Endodermal cell (in vitro differentiated cells): ENCODE measurements around the gene SLC22A2. TPM values are rescaled to one million over a fixed set of nuclear protein-coding genes. Genes with fewer than 3 reads are reported as not detected.
A peak's percentile ranks its signal among the peaks of the same experiment; 100 is the strongest.

ENCODE experiments used
- DNase-seq: peaks from one replicate; pipeline ENCODE4 v3.0.0-alpha.2; 2017
- H3K27ac ChIP-seq: 2 replicates; pipeline ENCODE4 v1.5.1; 2013; ENCODE audit warnings: mild to moderate bottlenecking, low read depth, low read length, moderate library complexity
- H3K27me3 ChIP-seq: 2 replicates; pipeline ENCODE4 v1.6.1; 2013; ENCODE audit warnings: mild to moderate bottlenecking, low read length, moderate library complexity; ENCODE audit not compliant: insufficient read depth, control insufficient read depth, poor library complexity, severe bottlenecking
- H3K36me3 ChIP-seq: 2 replicates; pipeline ENCODE4 v1.7.0; 2013; ENCODE audit warnings: mild to moderate bottlenecking, low read length, moderate library complexity; ENCODE audit not compliant: control insufficient read depth, insufficient read depth
- H3K4me1 ChIP-seq: one replicate; pipeline ENCODE4 v1.7.0; 2013; ENCODE audit warnings: low read length; ENCODE audit not compliant: control insufficient read depth, insufficient read depth
- H3K4me3 ChIP-seq: 2 replicates; pipeline ENCODE4 v1.5.1; 2013; ENCODE audit warnings: mild to moderate bottlenecking, low read length, moderate library complexity
- H3K9ac ChIP-seq: 2 replicates; pipeline ENCODE4 v1.6.1; 2013; ENCODE audit warnings: mild to moderate bottlenecking, low read length, moderate library complexity; ENCODE audit not compliant: poor library complexity, severe bottlenecking; ENCODE audit errors: extremely low read depth
- H3K9me3 ChIP-seq: 2 replicates; pipeline ENCODE4 v1.6.1; 2013; ENCODE audit warnings: mild to moderate bottlenecking, low read length, moderate library complexity; ENCODE audit not compliant: control insufficient read depth
- H3K27ac Mint-ChIP-seq: 2 replicates; pipeline ENCODE4 v1.8.0; 2020; ENCODE audit warnings: mixed read lengths
- H3K27me3 Mint-ChIP-seq: 2 replicates; pipeline ENCODE4 v1.8.0; 2021; ENCODE audit warnings: mild to moderate bottlenecking, mixed read lengths; ENCODE audit not compliant: insufficient read depth
- H3K36me3 Mint-ChIP-seq: 2 replicates; pipeline ENCODE4 v1.8.0; 2020; ENCODE audit warnings: low read depth, mixed read lengths
- H3K4me1 Mint-ChIP-seq: 2 replicates; pipeline ENCODE4 v1.8.0; 2020; ENCODE audit warnings: mixed read lengths
- H3K4me3 Mint-ChIP-seq: 2 replicates; pipeline ENCODE4 v1.8.0; 2020; ENCODE audit warnings: mild to moderate bottlenecking, moderate library complexity, mixed read lengths
- H3K9me3 Mint-ChIP-seq: 2 replicates; pipeline ENCODE4 v1.8.0; 2020; ENCODE audit warnings: mild to moderate bottlenecking, mixed read lengths
- CTCF ChIP-seq: fragments of 200-600 bp; sonication (generic); conservative IDR thresholded peaks from 2 replicates; pipeline ENCODE4 v1.5.0; 2021; ENCODE audit warnings: antibody characterized with exemption, mild to moderate bottlenecking
- whole genome bisulfite sequencing, 2 experiments: methylation state at CpG; one replicate each; pipeline versions ENCODE4 v1.1.5 to v1.1.7; 2013; ENCODE audit warnings: missing lambda C conversion rate in 2 of 2, mixed read lengths in 1 of 2; ENCODE audit not compliant: insufficient coverage in 1 of 2, insufficient read length in 1 of 2; 5-methylcytosine and 5-hydroxymethylcytosine counted together
- total RNA-seq, 2 donors: library from RNA; stranded (reverse); fragmentation: NEBNext Ultra II Directional in 1 of 2; extraction: Animal tissue kit (Norgen Biotek cat#: 25700) in 1 of 2; gene quantifications; 2 replicates in 1 of 2; 3 replicates in 1 of 2; pipeline ENCODE4 v1.2.1, GENCODE V29; 2021

The SLC22A2 gene
- total RNA-seq, 2 donors from 2014 or later, result 0.64 to 1.00 TPM

GRCh38 chr6:160297310-160297709 is 38.7 kb upstream of the SLC22A2 start:
- peaks cover 27% of the 10 kb centered on the region for H3K4me1 Mint-ChIP-seq
- H3K36me3 ChIP-seq, result no peaks in the 10 kb centered on the region
- no peak overlapping the region for H3K27ac Mint-ChIP-seq
- H3K4me3 ChIP-seq, result no peak overlapping the region
- H3K27me3 ChIP-seq, result no peaks in the 10 kb centered on the region
- H3K9me3 ChIP-seq, result peaks cover 22% of the 10 kb centered on the region
- WGBS, 2 experiments, result 79 to 89% methylated on average over 5 to 6 of the region's 6 CpGs
- peaks cover 14% of the 10 kb centered on the region for H3K4me1 ChIP-seq
- no peak overlapping the region for H3K4me3 Mint-ChIP-seq
- H3K9me3 Mint-ChIP-seq, result peaks cover 13% of the 10 kb centered on the region
- H3K27me3 Mint-ChIP-seq, result no peaks in the 10 kb centered on the region
- DNase-seq, result peak; percentile 73
- H3K9ac ChIP-seq, result no peak overlapping the region
- TF ChIP-seq CTCF, result peak; percentile 74
- no peaks in the 10 kb centered on the region for H3K36me3 Mint-ChIP-seq
- no peak overlapping the region for H3K27ac ChIP-seq

- H3K36me3 ChIP-seq, result no peaks in the 10 kb centered on the region
- Mint-ChIP-seq H3K9me3 (peaks cover 39% of the 10 kb centered on the region), H3K4me3 (no peak overlapping the region), H3K36me3 (peaks cover 18% of the 10 kb centered on the region), H3K4me1 (peaks cover 16% of the 10 kb centered on the region), H3K27me3 (no peaks in the 10 kb centered on the region), H3K27ac (no peak overlapping the region)
- peak overlapping the region; percentile 11 for H3K4me3 ChIP-seq
- peaks cover 32% of the 10 kb centered on the region for H3K9me3 ChIP-seq
- H3K9ac ChIP-seq, result no peak overlapping the region
- TF ChIP-seq CTCF, result no peak
- H3K27me3 ChIP-seq, result no peaks in the 10 kb centered on the region
- H3K4me1 ChIP-seq, result no peaks in the 10 kb centered on the region
- H3K27ac ChIP-seq, result no peak overlapping the region
- 86 to 89% methylated on average over 8 of the region's 8 CpGs for WGBS, 2 experiments
- no peak for DNase-seq
These were observed 35.2 kb upstream of the SLC22A2 start for GRCh38 chr6:160293844-160294243.

- Mint-ChIP-seq H3K4me3 (no peak overlapping the region), H3K36me3 (peaks cover 12% of the 10 kb centered on the region), H3K27me3 (no peaks in the 10 kb centered on the region), H3K9me3 (peaks cover 24% of the 10 kb centered on the region), H3K4me1 (peaks cover 36% of the 10 kb centered on the region), H3K27ac (no peak overlapping the region)
- 50 to 77% methylated on average over 1 of the region's 1 CpG for WGBS, 2 experiments
- peaks cover 17% of the 10 kb centered on the region for H3K9me3 ChIP-seq
- no peaks in the 10 kb centered on the region for H3K36me3 ChIP-seq
- no peaks in the 10 kb centered on the region for H3K4me1 ChIP-seq
- H3K4me3 ChIP-seq, result peak overlapping the region; percentile 14
- H3K9ac ChIP-seq, result no peak overlapping the region
- no peak for DNase-seq
- TF ChIP-seq CTCF, result no peak
- H3K27me3 ChIP-seq, result no peaks in the 10 kb centered on the region
- no peak overlapping the region for H3K27ac ChIP-seq
These were observed 27.0 kb upstream of the SLC22A2 start for GRCh38 chr6:160285541-160286105.
